GM19467 (cell line): ENCODE measurements around the gene FNIP1.
"Not testable (repeated sequence)": the region's sequence is repeated elsewhere in the genome, so short reads cannot be mapped to it uniquely, and the experiment has no call there.

ENCODE experiments used
- ATAC-seq: cut with Tn5 transposase; IDR thresholded peaks from one replicate; pipeline ENCODE4 v1.9.1; 2021; ENCODE audit warnings: mild to moderate bottlenecking, moderate library complexity; ENCODE audit not compliant: unreplicated experiment

Gene FNIP1

DNA sequence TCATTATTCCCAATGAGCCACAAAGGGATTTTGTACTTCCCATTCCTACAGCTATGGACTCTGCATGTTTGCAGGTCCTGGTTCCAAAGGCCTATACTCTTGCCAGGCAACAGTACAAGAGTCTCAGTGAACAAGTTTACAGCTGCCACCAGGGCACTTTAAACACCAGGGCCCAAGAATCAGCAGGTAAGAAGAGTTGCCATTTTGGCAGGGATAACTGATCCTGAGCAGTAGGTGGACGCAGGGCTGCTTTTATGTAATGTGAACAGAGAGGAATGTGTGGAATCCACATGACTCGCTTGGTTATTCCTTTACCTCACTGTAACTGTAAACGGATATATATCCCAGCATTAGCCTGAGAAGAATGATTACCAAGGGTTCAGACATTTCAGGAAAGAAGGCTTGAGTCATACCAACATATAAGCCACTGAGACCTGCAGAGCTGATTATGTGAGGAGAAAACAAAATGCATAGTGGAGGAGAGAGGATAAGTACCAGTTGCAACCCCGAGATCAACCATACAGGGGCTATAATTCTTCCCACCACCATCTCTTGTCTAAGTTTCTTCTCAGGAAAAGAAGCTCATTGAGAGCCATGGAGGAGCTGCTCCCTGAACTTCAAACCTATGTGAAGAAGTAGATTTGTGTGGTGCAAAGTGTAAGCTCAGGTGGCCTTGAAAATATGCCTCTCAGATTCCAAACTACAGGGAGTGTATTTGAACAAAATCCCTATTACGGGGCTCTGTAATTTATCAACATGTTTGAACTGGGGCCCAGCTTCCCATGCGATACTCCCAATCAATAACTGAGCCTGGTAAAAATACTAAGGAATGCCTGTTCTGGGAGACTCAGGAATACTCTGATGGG is 186.4 kb downstream of the FNIP1 start:
- no peak for ATAC-seq

DNA sequence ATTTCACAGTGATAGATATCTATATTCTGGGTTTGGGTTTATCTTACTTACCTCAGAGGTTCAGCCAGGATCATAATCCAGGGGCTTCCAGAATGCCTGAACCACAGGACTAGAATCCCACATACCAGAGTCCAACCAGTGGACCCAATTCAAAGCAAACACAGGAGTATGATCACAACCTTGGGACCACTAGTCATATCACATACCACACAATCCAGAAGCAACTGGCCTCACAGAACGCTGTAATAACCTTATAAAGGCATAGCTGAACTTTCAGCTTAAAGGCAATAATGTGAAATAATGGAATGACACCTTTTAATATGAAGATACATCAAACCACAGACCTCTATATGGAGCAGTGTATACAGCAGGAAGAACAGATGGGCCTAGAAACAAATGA is 187.0 kb downstream of the FNIP1 start:
- ATAC-seq, result no peak

GRCh38 chr5:131608597-131608996 is 188.2 kb downstream of the FNIP1 start:
- no peak for ATAC-seq

GRCh38 chr5:131607903-131608540 is 188.8 kb downstream of the FNIP1 start:
- ATAC-seq, result no peak

DNA sequence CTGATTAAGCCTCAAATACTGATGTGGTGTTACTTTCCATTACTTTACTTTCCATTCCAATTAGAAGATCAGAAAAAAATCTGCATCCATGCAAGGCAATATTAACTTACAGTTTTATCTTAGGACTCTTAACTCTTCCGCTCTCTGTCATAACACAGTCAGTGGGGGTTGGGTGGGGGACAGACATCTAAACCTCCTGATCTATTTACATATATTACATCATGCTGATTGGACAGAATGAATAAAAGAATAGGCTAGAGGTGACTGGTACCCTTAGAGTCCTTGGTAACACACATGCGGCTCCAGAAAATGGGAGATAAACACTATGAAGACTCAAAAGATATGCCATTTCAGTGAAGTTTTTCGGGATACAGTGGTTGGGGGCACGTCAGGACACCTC is 189.4 kb downstream of the FNIP1 start:
- ATAC-seq, result no peak

- no peak for ATAC-seq
These were observed 191.7 kb downstream of the FNIP1 start for GRCh38 chr5:131605086-131605485.

GRCh38 chr5:131595088-131596033 is 201.5 kb downstream of the FNIP1 start:
- ATAC-seq, result no peak

GRCh38 chr5:131593921-131594320 is 202.9 kb downstream of the FNIP1 start:
- no peak for ATAC-seq

DNA sequence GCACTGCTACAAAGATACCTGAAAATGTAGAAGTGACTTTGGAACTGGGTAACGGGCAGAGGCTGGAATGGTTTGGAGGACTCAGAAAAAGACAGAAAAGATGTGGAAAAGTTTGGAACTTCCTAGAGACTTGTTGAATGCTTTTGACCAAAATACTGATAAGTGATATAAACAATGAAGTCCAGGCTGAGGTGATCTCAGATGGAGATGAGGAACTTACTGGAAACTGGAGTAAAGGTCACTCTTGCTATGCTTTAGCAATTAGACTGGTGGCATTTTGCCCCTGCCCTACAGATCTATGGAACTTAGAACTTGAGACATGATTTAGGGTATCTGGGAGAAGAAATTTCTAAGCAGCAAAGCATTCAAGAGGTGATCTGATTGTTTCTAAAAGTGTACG is 203.4 kb downstream of the FNIP1 start:
- ATAC-seq, result not testable (repeated sequence)
